ENCODE data around the gene STON2. TPM values are rescaled to one million over a fixed set of nuclear protein-coding genes. Genes with fewer than 3 reads are reported as not detected.
A peak's percentile ranks its signal among the peaks of the same experiment; 100 is the strongest.

STON2 gene
- total and polyA plus RNA-seq, 12 donors = 0.33 to 14.5 (median 5.7) TPM

- peaks cover 0 to 99% (median 71%) of the 10 kb centered on the region in 7 donors for H3K27me3 ChIP-seq
- WGBS, 2 donors = 1 to 2% methylated on average over 71 to 79 of the region's 79 CpGs
- no peak for TF ChIP-seq CTCF (IDR thresholded peaks at IDR 0.05)
- no peaks in the 10 kb centered on the region for H3K36me3 ChIP-seq
- H3K27ac ChIP-seq = peak overlapping the region in 6 of 10 donors; percentile 51 to 66 (median 62)
- DNase-seq (peak; percentile 65 to 82), ATAC-seq (peak; percentile 91 to 99 (median 96))
- no peaks in the 10 kb centered on the region for H3K9me3 ChIP-seq
- H3K4me3 ChIP-seq = peak overlapping the region; percentile 22 to 66 (median 60)
- H3K4me1 ChIP-seq = peaks cover 0 to 21% (median 8%) of the 10 kb centered on the region in 9 donors
- intact Hi-C loops (cut with DNase I) = no loop called here
These were observed 36.4 kb upstream of the STON2 start for GRCh38 chr14:81436296-81437138.

- H3K4me1 ChIP-seq = peaks cover 0 to 21% (median 8%) of the 10 kb centered on the region in 9 donors
- H3K36me3 ChIP-seq = no peaks in the 10 kb centered on the region
- DNase-seq (peak; percentile 31 to 48), ATAC-seq (peak; percentile 36 to 67 (median 56))
- H3K27ac ChIP-seq = peak overlapping the region in 8 of 10 donors; percentile 6 to 66 (median 61)
- TF ChIP-seq CTCF (IDR thresholded peaks at IDR 0.05) = peak in 1 of 9 donors; percentile 2
- peaks cover 0 to 98% (median 65%) of the 10 kb centered on the region in 7 donors for H3K27me3 ChIP-seq
- H3K4me3 ChIP-seq = peak overlapping the region; percentile 22 to 66 (median 60)
- 1% methylated on average over 49 to 73 of the region's 73 CpGs for WGBS, 2 donors
- intact Hi-C loops (cut with DNase I) = no loop called here
- H3K9me3 ChIP-seq = no peaks in the 10 kb centered on the region
These were observed 35.5 kb upstream of the STON2 start for GRCh38 chr14:81435391-81436295.

GRCh38 chr14:81435048-81435390 is 34.9 kb upstream of the STON2 start:
- H3K4me3 ChIP-seq = peak overlapping the region in 9 of 10 donors; percentile 46 to 66 (median 61)
- H3K36me3 ChIP-seq = no peaks in the 10 kb centered on the region
- WGBS, 2 donors = 10% methylated on average over 6 of the region's 6 CpGs
- peaks cover 0 to 21% (median 8%) of the 10 kb centered on the region in 9 donors for H3K4me1 ChIP-seq
- H3K27ac ChIP-seq = peak overlapping the region in 3 of 10 donors; percentile 61 to 66 (median 62)
- DNase-seq (no peak), ATAC-seq (no peak)
- H3K27me3 ChIP-seq = peaks cover 0 to 96% (median 63%) of the 10 kb centered on the region in 7 donors
- intact Hi-C loops (cut with DNase I) = no loop called here
- no peaks in the 10 kb centered on the region for H3K9me3 ChIP-seq
- no peak for TF ChIP-seq CTCF (IDR thresholded peaks at IDR 0.05)

DNA sequence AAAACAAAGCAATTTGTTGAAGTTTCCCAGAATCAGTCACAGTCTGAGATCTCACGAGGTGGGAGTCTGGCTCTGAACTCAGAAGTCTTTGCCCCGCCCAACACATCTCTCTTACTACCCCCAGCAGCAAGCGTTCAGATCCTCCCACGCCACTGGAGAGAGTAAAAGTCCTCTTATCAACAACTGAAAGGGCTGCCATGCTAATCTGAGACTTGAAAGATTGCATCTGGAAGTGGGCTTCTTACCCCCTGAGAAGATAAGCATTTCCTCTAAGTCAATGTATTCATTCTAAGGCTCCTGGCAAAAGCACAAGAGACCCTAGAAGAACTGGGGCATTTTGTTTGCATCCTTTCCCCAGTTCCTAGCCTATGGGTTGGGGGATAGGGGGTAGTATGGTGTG is 34.1 kb upstream of the STON2 start:
- DNase-seq (no peak), ATAC-seq (no peak)
- Histone ChIP-seq H3K36me3 (no peaks in the 10 kb centered on the region), H3K4me3 (no peak overlapping the region), H3K9me3 (no peaks in the 10 kb centered on the region), H3K27me3 (peaks cover 0 to 95% (median 63%) of the 10 kb centered on the region in 7 donors), H3K4me1 (peaks cover 0 to 21% (median 8%) of the 10 kb centered on the region in 9 donors), H3K27ac (no peak overlapping the region)
- intact Hi-C loops (cut with DNase I) = no loop called here
- no peak for TF ChIP-seq CTCF (IDR thresholded peaks at IDR 0.05)
- WGBS, 2 donors = 9 to 34% methylated on average over 4 of the region's 4 CpGs
